Omental fat pad (tissue), 4 donors: ENCODE data around the gene TOP2A. TPM values are rescaled to one million over a fixed set of nuclear protein-coding genes. Genes with fewer than 3 reads are reported as not detected.

Experiments
- ATAC-seq: fragments of 150-250 bp; one replicate; pipeline ENCODE4 v1.9.1; 2016; ENCODE audit warnings: mild to moderate bottlenecking, moderate library complexity; ENCODE audit not compliant: low FRiP score
- DNase-seq: peaks from one replicate; pipeline ENCODE4 v3.0.0-alpha.2; 2019; ENCODE audit warnings: low spot score
- CTCF ChIP-seq, 3 donors: fragments of 450-650 bp; IDR thresholded peaks; one replicate each; pipeline ENCODE4 v1.5.1; 2016 to 2017; ENCODE audit warnings: antibody characterized with exemption in 3 of 3, mild to moderate bottlenecking in 3 of 3, moderate library complexity in 2 of 3
- total RNA-seq, 4 donors: library from RNA; depleted of rRNA; stranded (reverse); fragments of >200 nt; gene quantifications; one replicate each; pipeline ENCODE4 v1.1.0, GENCODE V29; 2016

TOP2A gene
- total RNA-seq, 4 donors from 2014 or later, result 0.65 to 12.7 (median 2.3) TPM

DNA sequence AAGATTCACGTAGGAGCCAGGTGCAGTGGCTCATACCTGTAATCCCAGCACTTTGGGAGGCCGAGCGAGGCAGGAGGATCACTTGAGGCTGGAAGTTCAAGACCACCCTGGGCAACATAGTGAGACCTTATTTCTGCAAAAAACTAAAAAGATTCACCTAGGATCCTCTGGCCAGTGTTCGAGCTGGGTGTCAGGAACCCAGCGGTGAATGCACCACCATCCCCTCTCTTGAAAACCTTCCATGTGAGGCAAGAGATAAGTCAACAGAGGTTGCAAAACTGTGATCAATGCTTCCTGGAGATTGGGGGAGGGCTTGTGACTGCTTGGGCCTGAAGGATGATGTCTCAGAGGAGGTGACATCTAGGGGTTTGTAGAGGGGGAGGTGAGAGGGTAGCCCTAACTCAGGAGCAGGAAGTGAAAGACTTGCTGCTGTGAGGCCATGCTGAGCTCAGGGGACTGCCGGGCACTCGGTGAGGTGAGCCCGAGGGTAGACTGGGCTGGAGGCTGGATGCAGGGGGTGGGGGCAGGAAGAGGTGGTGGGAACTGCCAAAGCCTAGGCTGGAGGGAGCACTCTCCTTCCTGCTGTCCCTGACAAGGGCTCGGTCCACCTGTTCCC is 64.8 kb downstream of the TOP2A start:
- no peak for TF ChIP-seq CTCF (IDR thresholded peaks at IDR 0.05)
- no peak for DNase-seq
- ATAC-seq, result no peak

DNA sequence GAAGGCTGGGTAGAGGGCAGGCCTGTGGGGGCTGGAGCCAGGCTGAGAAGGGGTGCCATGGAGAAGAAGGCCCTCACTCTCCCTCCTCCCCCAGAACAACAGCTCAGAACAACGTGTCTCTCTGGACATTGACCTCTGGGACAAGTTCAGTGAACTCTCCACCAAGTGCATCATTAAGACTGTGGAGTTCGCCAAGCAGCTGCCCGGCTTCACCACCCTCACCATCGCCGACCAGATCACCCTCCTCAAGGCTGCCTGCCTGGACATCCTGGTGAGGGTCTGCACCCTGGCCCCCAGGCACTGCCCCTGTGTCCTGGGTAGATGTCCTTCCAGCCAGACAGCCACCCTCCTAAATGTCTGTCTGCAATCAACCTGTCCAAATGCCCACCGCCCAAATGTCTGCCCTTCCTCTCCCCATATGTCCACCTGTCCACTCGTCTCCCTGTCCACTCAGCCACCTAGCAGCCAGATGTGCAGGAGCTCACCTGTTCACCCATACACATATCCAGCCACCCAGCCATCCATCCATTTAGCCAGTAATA is 65.4 kb downstream of the TOP2A start:
- TF ChIP-seq CTCF (IDR thresholded peaks at IDR 0.05), result no peak
- no peak for DNase-seq
- ATAC-seq, result no peak

DNA sequence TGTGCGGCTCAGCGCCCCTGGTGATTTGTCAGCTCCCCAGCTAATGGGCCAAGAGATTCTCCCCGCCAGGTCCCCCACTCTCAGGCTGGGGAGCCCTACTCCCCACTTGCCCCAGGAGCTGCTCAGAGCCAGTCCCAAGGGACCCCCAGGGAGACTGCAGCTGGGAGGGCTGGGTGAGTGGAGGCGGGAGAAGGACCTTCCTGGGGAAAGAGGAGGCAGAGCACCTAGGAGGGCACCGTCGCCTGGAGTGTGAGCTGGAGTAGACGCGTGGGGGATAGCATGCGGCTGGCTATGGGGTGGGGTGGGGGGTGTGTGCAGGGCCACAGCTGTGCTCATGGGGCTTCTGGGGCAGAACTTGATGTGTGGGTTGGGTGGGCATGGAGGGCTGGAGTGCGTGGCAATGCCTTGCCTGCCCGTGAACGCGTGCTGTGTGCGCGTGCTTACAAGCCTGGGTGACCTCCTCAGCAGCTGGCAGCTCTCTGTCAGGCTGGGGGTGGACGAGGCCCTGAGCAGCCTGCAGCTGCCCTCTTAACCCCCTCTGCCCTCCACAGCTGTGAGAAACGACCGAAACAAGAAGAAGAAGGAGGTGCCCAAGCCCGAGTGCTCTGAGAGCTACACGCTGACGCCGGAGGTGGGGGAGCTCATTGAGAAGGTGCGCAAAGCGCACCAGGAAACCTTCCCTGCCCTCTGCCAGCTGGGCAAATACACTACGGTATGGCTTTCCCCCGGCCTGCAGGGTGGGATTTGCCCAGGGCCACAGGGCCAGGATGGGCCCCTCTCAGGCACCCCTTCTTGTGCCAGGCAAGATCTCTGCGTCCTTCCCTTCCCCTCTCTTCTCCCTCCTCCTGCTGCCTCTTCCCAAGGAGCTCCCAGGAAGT is 66.1 kb downstream of the TOP2A start:
- DNase-seq (no peak), ATAC-seq (no peak)
- no peak for TF ChIP-seq CTCF (IDR thresholded peaks at IDR 0.05)

- ATAC-seq, result no peak
- TF ChIP-seq CTCF (IDR thresholded peaks at IDR 0.05), result no peak
- no peak for DNase-seq
Measured at GRCh38 chr17:40350689-40351358, 66.9 kb downstream of the TOP2A start.

GRCh38 chr17:40349895-40350688 is 67.6 kb downstream of the TOP2A start:
- TF ChIP-seq CTCF (IDR thresholded peaks at IDR 0.05), result no peak
- ATAC-seq (no peak), DNase-seq (no peak)

GRCh38 chr17:40349477-40349894 is 68.2 kb downstream of the TOP2A start:
- ATAC-seq (no peak), DNase-seq (no peak)
- TF ChIP-seq CTCF (IDR thresholded peaks at IDR 0.05), result no peak
